H1 (cell line): ENCODE results near the gene FAIM2. TPM values are rescaled to one million over a fixed set of nuclear protein-coding genes. Genes with fewer than 3 reads are reported as not detected.

Source experiments
- CTCF ChIA-PET: fragments of 300-600 bp; sonication (Branson Sonifier 250); formaldehyde crosslinking; loops from one replicate; lab custom pipeline; 2021; ENCODE audit not compliant: partially characterized antibody; lab: Charles Lee
- POLR2A ChIA-PET: fragments of 300-600 bp; sonication (Branson Sonifier 250); formaldehyde crosslinking; loops from one replicate; lab custom pipeline; 2021; ENCODE audit warnings: inconsistent platforms; ENCODE audit not compliant: partially characterized antibody; lab: Charles Lee
- DNase-seq, 2 experiments: peaks; one replicate each; pipeline versions ENCODE4 v3.0.0 to v3.0.0-alpha.2; 2010 to 2022; ENCODE audit warnings: low spot score in 2 of 2, low read depth in 1 of 2, mixed read lengths in 1 of 2
- FAIRE-seq: peaks from 2 replicates; lab custom pipeline; 2011; peaks lifted over from hg19 to GRCh38; lab: Jason Lieb, UNC
- H2AFZ ChIP-seq: 2 replicates; pipeline ENCODE4 v1.8.1; 2012; ENCODE audit warnings: low read length, inconsistent platforms
- H2AK5ac ChIP-seq: 2 replicates; pipeline ENCODE4 v1.6.1; 2013; ENCODE audit warnings: low read depth, low read length
- H2BK120ac ChIP-seq: replicated peaks from 2 replicates; pipeline ENCODE3; 2013; ENCODE audit warnings: low read depth, low read length, inconsistent platforms
- H2BK12ac ChIP-seq: 2 replicates; pipeline ENCODE4 v1.6.1; 2013; ENCODE audit warnings: low read depth, low read length
- H2BK15ac ChIP-seq: 2 replicates; pipeline ENCODE4 v1.6.1; 2013; ENCODE audit warnings: low read length
- H2BK20ac ChIP-seq: 2 replicates; pipeline ENCODE4 v1.6.1; 2013; ENCODE audit warnings: low read length
- H2BK5ac ChIP-seq: 2 replicates; pipeline ENCODE4 v1.6.1; 2013; ENCODE audit warnings: low read depth, low read length
- H3K14ac ChIP-seq: 2 replicates; pipeline ENCODE4 v1.6.1; 2013; ENCODE audit warnings: inconsistent platforms; ENCODE audit not compliant: insufficient read length
- H3K18ac ChIP-seq: 2 replicates; pipeline ENCODE4 v1.6.1; 2013; ENCODE audit warnings: low read length; ENCODE audit errors: extremely low read depth
- H3K23ac ChIP-seq: 2 replicates; pipeline ENCODE4 v1.6.1; 2013; ENCODE audit warnings: inconsistent platforms; ENCODE audit not compliant: insufficient read length
- H3K23me2 ChIP-seq: 2 replicates; pipeline ENCODE4 v1.6.1; 2013; ENCODE audit warnings: low read depth, low read length
- H3K27ac ChIP-seq: 2 replicates; pipeline ENCODE4 v1.6.1; 2011; ENCODE audit warnings: low read depth, low read length, inconsistent platforms
- H3K27me3 ChIP-seq, 4 experiments: replicated peaks in 1 of 4; 1 replicate in 1 of 4; 2 replicates in 3 of 4; pipeline versions ENCODE4 v1.6.1 to v1.8.1; 2011 to 2013; ENCODE audit warnings: low read length in 3 of 4, mild to moderate bottlenecking in 3 of 4, inconsistent platforms in 2 of 4, mixed read lengths in 2 of 4, moderate library complexity in 1 of 4; ENCODE audit not compliant: control insufficient read depth in 3 of 4, insufficient read depth in 3 of 4; ENCODE audit errors: extremely low read depth in 1 of 4
- H3K36me3 ChIP-seq, 4 experiments: 2 replicates each; pipeline versions ENCODE4 v1.6.1 to v1.8.1; 2011 to 2013; ENCODE audit warnings: mild to moderate bottlenecking in 4 of 4, low read length in 3 of 4, moderate library complexity in 2 of 4, control low read depth in 1 of 4, inconsistent platforms in 1 of 4; ENCODE audit not compliant: insufficient read depth in 4 of 4, control insufficient read depth in 2 of 4
- H3K4ac ChIP-seq: replicated peaks from 2 replicates; pipeline ENCODE3; 2013; ENCODE audit warnings: low read length, low read depth, mixed read lengths, inconsistent platforms; ENCODE audit not compliant: insufficient read length
- H3K4me1 ChIP-seq, 4 experiments: replicated peaks in 1 of 4; 1 replicate in 1 of 4; 2 replicates in 3 of 4; pipeline versions ENCODE4 v1.6.1 to v1.8.1; 2011 to 2013; ENCODE audit warnings: low read length in 3 of 4, inconsistent platforms in 2 of 4, mixed read lengths in 1 of 4; ENCODE audit not compliant: insufficient read depth in 4 of 4, control insufficient read depth in 3 of 4
- H3K4me2 ChIP-seq, 2 experiments: 2 replicates each; pipeline versions ENCODE4 v1.6.1 to v1.8.1; 2011 to 2013; ENCODE audit warnings: low read depth in 2 of 2, low read length in 2 of 2, control low read depth in 1 of 2, inconsistent platforms in 1 of 2, mild to moderate bottlenecking in 1 of 2; ENCODE audit not compliant: insufficient read depth in 1 of 2
- H3K4me3 ChIP-seq, 4 experiments: fragments of 200-600, 300-600 bp in 1 of 4; sonication (generic), shearing (Covaris generic), sonication (Bioruptor Twin) in 1 of 4; 2 replicates each; pipeline versions ENCODE4 v1.5.1 to v1.8.1; 2011 to 2016; ENCODE audit warnings: low read length in 4 of 4, low read depth in 3 of 4, control low read depth in 2 of 4, inconsistent platforms in 2 of 4, mild to moderate bottlenecking in 2 of 4, mixed read lengths in 1 of 4, moderate library complexity in 1 of 4; ENCODE audit not compliant: insufficient read depth in 2 of 4; ENCODE audit errors: extremely low read depth in 1 of 4
- H3K56ac ChIP-seq: replicated peaks from 2 replicates; pipeline ENCODE3; 2013; ENCODE audit warnings: low read depth, mild to moderate bottlenecking, mixed read lengths, low read length, inconsistent platforms; ENCODE audit not compliant: insufficient read length
- H3K79me1 ChIP-seq: 2 replicates; pipeline ENCODE4 v1.6.1; 2013; ENCODE audit warnings: low read depth, low read length, control low read depth
- H3K79me2 ChIP-seq, 2 experiments: 2 replicates each; pipeline versions ENCODE4 v1.6.1 to v1.8.1; 2012 to 2013; ENCODE audit warnings: low read length in 2 of 2, mild to moderate bottlenecking in 2 of 2, inconsistent platforms in 1 of 2; ENCODE audit not compliant: insufficient read depth in 2 of 2, control insufficient read depth in 1 of 2
- H3K9ac ChIP-seq, 4 experiments: replicated peaks in 1 of 4; 1 replicate in 1 of 4; 2 replicates in 3 of 4; pipeline versions ENCODE4 v1.6.1 to v1.8.1; 2011 to 2013; ENCODE audit warnings: low read depth in 3 of 4, low read length in 3 of 4, control low read depth in 2 of 4, mild to moderate bottlenecking in 2 of 4, moderate library complexity in 2 of 4, inconsistent platforms in 1 of 4; ENCODE audit errors: extremely low read depth in 1 of 4
- H3K9me3 ChIP-seq, 2 experiments: 2 replicates each; pipeline versions ENCODE4 v1.6.1 to v1.8.1; 2012 to 2013; ENCODE audit warnings: mild to moderate bottlenecking in 2 of 2, moderate library complexity in 2 of 2, control low read depth in 1 of 2, inconsistent platforms in 1 of 2, low read depth in 1 of 2, low read length in 1 of 2, mixed read lengths in 1 of 2; ENCODE audit not compliant: insufficient read depth in 2 of 2
- H4K20me1 ChIP-seq, 2 experiments: replicated peaks in 1 of 2; 2 replicates each; pipeline versions ENCODE3 to v1.8.1; 2011 to 2013; ENCODE audit warnings: inconsistent platforms in 2 of 2, low read length in 2 of 2, mild to moderate bottlenecking in 1 of 2; ENCODE audit not compliant: insufficient read depth in 2 of 2, control insufficient read depth in 1 of 2
- H4K5ac ChIP-seq: 2 replicates; pipeline ENCODE4 v1.6.1; 2013; ENCODE audit warnings: low read length, low read depth, mixed read lengths, inconsistent platforms; ENCODE audit not compliant: insufficient read length
- H4K8ac ChIP-seq: 2 replicates; pipeline ENCODE4 v1.8.0; 2013; ENCODE audit warnings: mild to moderate bottlenecking, moderate library complexity, low read length, inconsistent platforms; ENCODE audit not compliant: insufficient read depth; ENCODE audit errors: extremely low read depth
- H4K91ac ChIP-seq: replicated peaks from 2 replicates; pipeline ENCODE3; 2013; ENCODE audit warnings: low read length, mixed read lengths, inconsistent platforms; ENCODE audit not compliant: insufficient read length
- RAD21 ChIP-seq, 2 experiments: IDR thresholded peaks in 1 of 2; conservative IDR thresholded peaks in 1 of 2; 2 replicates each; pipeline ENCODE4 v1.6.1; 2011; ENCODE audit warnings: low read depth in 2 of 2, low read length in 2 of 2, improper control_type of control experiment in 1 of 2, inconsistent platforms in 1 of 2, mild to moderate bottlenecking in 1 of 2, moderate library complexity in 1 of 2
- WGBS, 2 experiments: shearing (Covaris generic) in 1 of 2; methylation state at CpG; one replicate each; pipeline versions ENCODE4 v1.1.6 to v1.1.7; 2013 to 2015; ENCODE audit warnings: low lambda C conversion rate in 2 of 2, mixed read lengths in 2 of 2, inconsistent platforms in 1 of 2, low coverage in 1 of 2, missing lambda C conversion rate in 1 of 2; ENCODE audit not compliant: insufficient replicate concordance in 2 of 2, insufficient coverage in 1 of 2, insufficient read length in 1 of 2; ENCODE audit errors: extremely low coverage in 1 of 2, missing lambda C conversion rate in 1 of 2; 5-methylcytosine and 5-hydroxymethylcytosine counted together
- polyA plus RNA-seq, 7 experiments: library from polyadenylated mRNA; depleted of rRNA in 3 of 7; stranded (reverse) in 5 of 7; unstranded in 2 of 7; fragments of >200 nt in 5 of 7; fragments of 200-250 nt in 2 of 7; gene quantifications; 1 replicate in 5 of 7; 2 replicates in 1 of 7; 4 replicates in 1 of 7; pipeline versions ENCODE4 v1.2.1 to v1.2.3, GENCODE V29; 2011 to 2013; ENCODE audit warnings: missing spikeins in 2 of 7, mixed read lengths in 2 of 7
- total RNA-seq: library from RNA; stranded (reverse); fragmentation: NEBNext Ultra II Directional; extraction: Animal tissue kit (Norgen Biotek cat#: 25700); gene quantifications from 2 replicates; pipeline ENCODE4 v1.2.1, GENCODE V29; 2021

FAIM2 gene
- total and polyA plus RNA-seq, 2 of the 8 experiments (the other 6 are each of a cell fraction or from before 2014, with no cell fraction given), result 0.89 to 1.3 TPM

DNA sequence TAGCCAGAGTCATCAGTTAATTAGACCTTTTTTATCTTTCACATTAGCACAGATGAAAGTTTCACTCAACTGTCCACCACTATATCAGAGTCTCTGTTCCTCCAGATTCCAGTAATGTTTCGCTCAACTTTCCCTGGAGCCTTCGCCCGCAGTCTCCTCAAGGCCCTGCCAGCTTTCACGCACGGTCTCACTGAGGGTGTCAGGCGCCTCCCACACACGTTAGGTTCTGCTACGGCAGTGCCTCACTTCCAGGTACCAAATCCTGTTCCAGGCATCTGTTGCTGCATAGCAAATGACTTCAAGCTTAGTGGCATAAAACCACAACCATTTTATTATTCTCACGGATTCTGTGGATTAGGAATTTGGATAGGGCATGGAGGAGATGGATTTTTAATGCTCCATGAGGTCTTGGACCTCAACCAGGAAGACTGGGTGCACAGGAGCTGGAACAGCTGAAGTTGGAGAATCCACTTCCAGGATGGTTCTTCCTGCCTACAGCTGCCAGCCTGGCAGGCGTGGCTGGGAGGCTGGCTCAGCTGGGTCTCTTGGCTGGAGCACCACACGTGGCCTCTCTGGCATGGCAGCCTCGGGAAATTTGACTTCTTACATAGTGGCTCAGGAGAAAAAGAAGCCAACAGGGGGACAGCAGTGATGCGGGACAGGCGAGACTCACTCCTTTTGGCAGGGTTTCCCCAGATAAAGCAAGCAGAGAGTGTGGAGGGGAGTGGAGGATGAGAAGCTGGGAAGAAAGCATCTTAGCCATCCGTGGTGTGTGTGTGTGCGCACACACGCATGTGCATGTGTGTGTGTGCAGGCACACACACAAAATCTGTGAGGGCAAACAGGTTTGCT lies 39.5 kb downstream of the FAIM2 start:
- Histone ChIP-seq H3K18ac (no peak overlapping the region), H3K23me2 (no peaks in the 10 kb centered on the region; the same call in 1 of the 2 replicates), H4K5ac (no peak overlapping the region), H4K20me1 (no peaks in the 10 kb centered on the region), H2BK120ac (no peak overlapping the region), H2BK20ac (no peak overlapping the region), H4K8ac (0 out of 2 replicates have a peak overlapping the region, but pooled peaks have one; percentile 42), H3K79me1 (no peaks in the 10 kb centered on the region), H2AK5ac (no peak overlapping the region), H3K9ac (no peak overlapping the region), H2BK12ac (no peak overlapping the region), H3K36me3 (no peaks in the 10 kb centered on the region), H4K91ac (no peak overlapping the region), H3K23ac (no peak overlapping the region), H2BK15ac (no peak overlapping the region), H2AFZ (no peak overlapping the region), H3K4ac (no peak overlapping the region), H3K9me3 (peaks cover 4 to 8% of the 10 kb centered on the region in 2 experiments; a peak in 2 of 4 replicates), H3K14ac (no peak overlapping the region), H3K27ac (no peak overlapping the region), H2BK5ac (no peak overlapping the region), H3K4me3 (no peak overlapping the region), H3K56ac (no peak overlapping the region), H3K79me2 (no peaks in the 10 kb centered on the region), H3K4me2 (no peak overlapping the region), H3K4me1 (peaks cover 0 to 3% (median 1%) of the 10 kb centered on the region in 4 experiments; a peak in 3 of 7 replicates), H3K27me3 (peaks cover 0 to 2% (median 0%) of the 10 kb centered on the region in 4 experiments; a peak in 1 of 7 replicates)
- WGBS, 2 experiments, result 86% methylated on average over 17 of the region's 17 CpGs; no CpG with 5 or more reads in 1 of the 2 experiments
- DNase-seq (no peak), FAIRE-seq (no peak)
- ChIA-PET POLR2A (interaction anchor here (0.8 to 1.1 kb wide), 2 partner anchors 10 to 73 kb away, joined by 3 to 4 read pairs; no protein-coding TSS in a partner anchor), CTCF (interaction anchor here (0.6 to 10.0 kb wide), 14 partner anchors 10 to 190 kb away, joined by 3 to 137 read pairs (median 4); partner anchors contain the start of gene TMBIM6)
- no peak for TF ChIP-seq RAD21 (IDR thresholded peaks at IDR 0.05 in 1 of 2, conservative IDR thresholded peaks at IDR 0.05 in 1 of 2; ENCODE audit: low read depth in 2 of 2, low read length in 2 of 2)
